ENCODE data around the gene TTLL7. TPM values are rescaled to one million over a fixed set of nuclear protein-coding genes. Genes with fewer than 3 reads are reported as not detected.

The TTLL7 gene
- total RNA-seq, 2 donors from 2014 or later, result 25.7 to 29.0 TPM

DNA sequence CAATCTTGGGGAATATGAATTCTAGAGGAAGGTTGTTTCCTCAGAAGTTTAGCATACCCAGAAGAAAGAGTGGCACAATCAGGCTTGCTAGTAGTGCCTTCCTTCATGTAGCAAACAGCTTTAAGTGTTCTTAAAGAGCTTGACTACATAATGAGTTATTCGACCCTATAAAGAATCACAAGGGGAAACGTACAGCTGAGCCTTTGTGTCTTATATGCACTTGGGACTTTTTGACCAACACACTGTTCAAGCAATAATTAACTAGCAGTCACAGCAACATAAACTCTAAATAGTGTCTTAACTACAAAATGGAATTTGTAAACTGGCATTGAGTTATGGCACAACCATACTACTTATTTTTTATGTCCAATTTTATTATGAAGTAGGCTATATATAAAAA lies 86.1 kb downstream of the TTLL7 start:
- TF ChIP-seq, protein P1, sequence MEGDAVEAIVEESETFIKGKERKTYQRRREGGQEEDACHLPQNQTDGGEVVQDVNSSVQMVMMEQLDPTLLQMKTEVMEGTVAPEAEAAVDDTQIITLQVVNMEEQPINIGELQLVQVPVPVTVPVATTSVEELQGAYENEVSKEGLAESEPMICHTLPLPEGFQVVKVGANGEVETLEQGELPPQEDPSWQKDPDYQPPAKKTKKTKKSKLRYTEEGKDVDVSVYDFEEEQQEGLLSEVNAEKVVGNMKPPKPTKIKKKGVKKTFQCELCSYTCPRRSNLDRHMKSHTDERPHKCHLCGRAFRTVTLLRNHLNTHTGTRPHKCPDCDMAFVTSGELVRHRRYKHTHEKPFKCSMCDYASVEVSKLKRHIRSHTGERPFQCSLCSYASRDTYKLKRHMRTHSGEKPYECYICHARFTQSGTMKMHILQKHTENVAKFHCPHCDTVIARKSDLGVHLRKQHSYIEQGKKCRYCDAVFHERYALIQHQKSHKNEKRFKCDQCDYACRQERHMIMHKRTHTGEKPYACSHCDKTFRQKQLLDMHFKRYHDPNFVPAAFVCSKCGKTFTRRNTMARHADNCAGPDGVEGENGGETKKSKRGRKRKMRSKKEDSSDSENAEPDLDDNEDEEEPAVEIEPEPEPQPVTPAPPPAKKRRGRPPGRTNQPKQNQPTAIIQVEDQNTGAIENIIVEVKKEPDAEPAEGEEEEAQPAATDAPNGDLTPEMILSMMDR (IDR thresholded peaks at IDR 0.05), result no peak
- TF ChIP-seq POLR2A (IDR thresholded peaks at IDR 0.05), result no peak
- Histone ChIP-seq H3K27me3 (no peaks in the 10 kb centered on the region), H3K27ac (no peak overlapping the region), H3K4me1 (no peaks in the 10 kb centered on the region), H3K4me3 (no peak overlapping the region), H3K9me3 (no peaks in the 10 kb centered on the region), H3K36me3 (replicated peaks in 1 of 2; ENCODE audit: insufficient read depth in 1 of 2, low read depth in 2 of 2) (no peaks in the 10 kb centered on the region)
- ATAC-seq (no peak), DNase-seq (no peak)
- WGBS, 2 donors, result 57 to 59% methylated on average over 2 of the region's 2 CpGs
- intact Hi-C loops (cut with DNase I), result no loop called here

DNA sequence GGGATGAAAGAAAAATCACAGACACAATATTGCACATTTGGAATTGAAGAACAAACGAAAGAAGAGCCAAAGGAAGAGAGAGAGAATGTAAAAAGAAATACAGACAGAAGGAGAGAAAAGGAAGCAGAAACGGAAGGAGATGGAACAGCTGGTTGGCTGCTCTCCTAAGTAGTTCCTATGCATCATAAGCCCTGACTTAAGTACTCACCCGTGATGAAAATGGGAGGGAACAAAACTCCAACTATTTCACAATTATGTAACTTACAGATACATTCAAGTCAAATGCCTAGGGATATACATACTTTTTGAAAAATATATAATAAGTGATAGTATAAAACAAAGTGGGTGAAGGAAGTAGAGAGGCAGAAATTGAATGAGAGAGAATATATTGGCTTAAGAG lies 88.5 kb downstream of the TTLL7 start:
- WGBS, 2 donors, result 62 to 74% methylated on average over 3 of the region's 3 CpGs
- Histone ChIP-seq H3K36me3 (replicated peaks in 1 of 2; ENCODE audit: insufficient read depth in 1 of 2, low read depth in 2 of 2) (no peaks in the 10 kb centered on the region), H3K27ac (no peak overlapping the region), H3K9me3 (no peaks in the 10 kb centered on the region), H3K4me3 (no peak overlapping the region), H3K4me1 (no peaks in the 10 kb centered on the region), H3K27me3 (no peaks in the 10 kb centered on the region)
- no peak for DNase-seq
- TF ChIP-seq, protein P1 (IDR thresholded peaks at IDR 0.05), result no peak
- TF ChIP-seq POLR2A (IDR thresholded peaks at IDR 0.05), result no peak
- ATAC-seq, result no peak
- intact Hi-C loops (cut with DNase I), result no loop called here

DNA sequence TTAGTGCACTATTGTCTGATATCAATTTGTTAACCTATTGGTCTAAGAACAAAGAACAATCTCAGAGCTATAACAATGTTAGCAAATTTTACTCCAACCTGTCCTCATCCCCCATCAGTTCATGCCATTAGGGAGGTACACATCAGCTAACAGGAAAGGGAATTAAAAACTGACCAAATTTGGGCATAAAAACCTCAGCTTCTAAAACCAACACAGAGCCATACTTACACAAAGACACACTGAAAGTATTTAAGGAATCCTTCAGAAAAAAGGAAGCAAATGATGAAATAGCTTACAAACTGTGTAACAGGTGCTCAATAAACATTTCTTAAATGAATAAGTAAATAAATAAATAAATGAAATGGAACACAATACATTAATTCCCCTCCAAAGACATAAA lies 89.2 kb downstream of the TTLL7 start:
- H3K27me3 ChIP-seq, result no peaks in the 10 kb centered on the region
- no peaks in the 10 kb centered on the region for H3K9me3 ChIP-seq
- H3K4me3 ChIP-seq, result no peak overlapping the region
- H3K27ac ChIP-seq, result no peak overlapping the region
- no peaks in the 10 kb centered on the region for H3K36me3 ChIP-seq (replicated peaks in 1 of 2; ENCODE audit: insufficient read depth in 1 of 2, low read depth in 2 of 2)
- DNase-seq (no peak), ATAC-seq (no peak)
- intact Hi-C loops (cut with DNase I), result no loop called here
- TF ChIP-seq, protein P1 (IDR thresholded peaks at IDR 0.05), result no peak
- TF ChIP-seq POLR2A (IDR thresholded peaks at IDR 0.05), result no peak
- no peaks in the 10 kb centered on the region for H3K4me1 ChIP-seq

DNA sequence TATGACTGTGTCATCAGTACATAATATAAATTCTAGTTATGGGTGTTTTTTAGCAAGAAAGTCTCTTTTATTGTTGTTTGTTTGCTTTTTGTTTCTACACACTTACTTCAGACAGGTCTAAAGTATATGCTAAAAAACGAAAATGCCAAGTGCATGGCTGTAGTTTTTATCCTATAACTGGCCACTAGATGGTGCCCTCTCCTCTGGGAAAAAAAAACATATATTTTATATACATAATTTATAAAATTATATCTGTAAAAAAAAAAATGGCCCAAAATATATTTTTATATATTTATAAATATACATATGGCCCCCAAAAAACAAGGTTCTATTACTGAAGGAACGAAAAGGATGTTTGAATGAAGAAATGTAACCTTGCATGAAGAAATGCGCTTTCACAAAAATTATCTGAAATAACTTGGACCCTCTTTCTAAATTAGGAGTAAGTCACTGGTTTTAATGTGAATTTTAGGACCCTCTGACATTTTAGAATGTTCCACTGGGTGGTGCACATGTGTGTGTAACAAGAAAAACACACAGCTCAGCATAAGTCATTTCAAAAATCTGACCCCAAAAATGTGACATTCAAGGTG lies 93.5 kb downstream of the TTLL7 start:
- Histone ChIP-seq H3K4me1 (peaks cover 20% of the 10 kb centered on the region), H3K4me3 (no peak overlapping the region), H3K27ac (no peak overlapping the region), H3K36me3 (replicated peaks in 1 of 2; ENCODE audit: insufficient read depth in 1 of 2, low read depth in 2 of 2) (no peaks in the 10 kb centered on the region), H3K27me3 (no peaks in the 10 kb centered on the region), H3K9me3 (no peaks in the 10 kb centered on the region)
- no peak for DNase-seq
- intact Hi-C loops (cut with DNase I), result no loop called here
- TF ChIP-seq, protein P1 (IDR thresholded peaks at IDR 0.05), result peak; percentile 18 to 88 (median 49)
- no peak for TF ChIP-seq POLR2A (IDR thresholded peaks at IDR 0.05)
- no peak for ATAC-seq
- WGBS, 2 donors, result 45 to 53% methylated on average over 3 of the region's 3 CpGs

DNA sequence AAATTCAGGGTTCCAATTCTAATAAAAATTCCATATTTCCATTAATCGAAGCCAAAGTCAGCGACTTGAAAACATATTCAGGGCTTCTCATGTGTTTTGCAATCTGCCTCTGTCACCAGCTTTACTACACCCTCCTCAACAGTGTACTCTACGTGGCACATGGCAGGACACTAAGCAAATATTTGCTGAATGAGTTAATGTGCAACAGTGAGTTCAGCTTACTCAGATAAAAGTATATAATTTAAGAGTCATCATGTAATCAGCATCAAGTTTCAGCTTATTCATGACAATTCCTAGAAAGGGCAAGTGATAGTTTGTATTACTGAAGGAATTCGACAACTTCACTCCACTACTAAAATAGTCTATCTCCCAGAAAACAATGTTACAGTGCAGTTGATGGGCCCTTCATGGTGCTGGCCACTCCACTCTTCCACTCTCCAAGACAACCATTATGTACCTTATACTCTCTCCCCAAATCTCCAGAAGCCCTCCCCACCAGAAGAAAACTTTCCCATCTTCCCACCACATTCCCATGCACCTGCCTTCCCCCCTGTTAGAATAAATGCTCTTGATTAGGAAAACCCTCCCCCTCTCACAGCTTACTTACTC lies 97.3 kb downstream of the TTLL7 start:
- no peak overlapping the region for H3K4me3 ChIP-seq
- DNase-seq (peak; percentile 59 to 87 (median 76)), ATAC-seq (peak; percentile 100)
- H3K27me3 ChIP-seq, result no peaks in the 10 kb centered on the region
- intact Hi-C loops (cut with DNase I), result no loop called here
- H3K36me3 ChIP-seq (replicated peaks in 1 of 2; ENCODE audit: insufficient read depth in 1 of 2, low read depth in 2 of 2), result no peaks in the 10 kb centered on the region
- peaks cover 21% of the 10 kb centered on the region for H3K4me1 ChIP-seq
- peak overlapping the region; percentile 31 to 64 (median 38) for H3K27ac ChIP-seq
- no peak for TF ChIP-seq POLR2A (IDR thresholded peaks at IDR 0.05)
- TF ChIP-seq, protein P1 (IDR thresholded peaks at IDR 0.05), result peak in 1 of 7 experiments; percentile 4
- H3K9me3 ChIP-seq, result no peaks in the 10 kb centered on the region
- 17 to 22% methylated on average over 4 of the region's 4 CpGs for WGBS, 2 donors
